Activated CD8-positive, alpha-beta memory T cell treated with anti-CD3 and anti-CD28 coated beads for 4 hours (primary cell): ENCODE results near the gene TRAPPC14.

ENCODE experiments used
- DNase-seq, 2 donors: peaks; one replicate each; pipeline ENCODE4 v3.0.0-alpha.2; 2020; ENCODE audit warnings: low read depth in 2 of 2

The TRAPPC14 gene

DNA sequence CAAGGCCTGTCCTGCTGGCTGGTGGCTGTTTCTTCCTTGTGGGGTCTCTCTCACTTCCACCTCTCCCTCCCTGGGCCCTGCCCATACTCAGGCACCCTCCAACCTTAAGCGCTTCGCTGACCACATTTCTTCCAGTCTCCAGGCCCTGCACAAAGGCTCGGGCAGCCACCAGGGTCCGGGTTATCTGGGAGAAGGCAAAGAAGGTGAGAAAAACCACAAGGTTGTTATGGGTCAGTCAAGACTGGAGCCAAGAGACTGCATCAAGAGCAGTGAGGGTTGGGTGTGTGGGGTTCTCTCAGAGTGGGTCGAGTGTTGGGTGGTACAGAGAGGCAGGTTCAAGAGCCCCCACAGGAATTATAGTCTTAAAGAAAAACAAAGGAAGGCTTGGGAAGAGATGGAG lies 16.1 kb upstream of the TRAPPC14 start:
- no peak for DNase-seq

DNA sequence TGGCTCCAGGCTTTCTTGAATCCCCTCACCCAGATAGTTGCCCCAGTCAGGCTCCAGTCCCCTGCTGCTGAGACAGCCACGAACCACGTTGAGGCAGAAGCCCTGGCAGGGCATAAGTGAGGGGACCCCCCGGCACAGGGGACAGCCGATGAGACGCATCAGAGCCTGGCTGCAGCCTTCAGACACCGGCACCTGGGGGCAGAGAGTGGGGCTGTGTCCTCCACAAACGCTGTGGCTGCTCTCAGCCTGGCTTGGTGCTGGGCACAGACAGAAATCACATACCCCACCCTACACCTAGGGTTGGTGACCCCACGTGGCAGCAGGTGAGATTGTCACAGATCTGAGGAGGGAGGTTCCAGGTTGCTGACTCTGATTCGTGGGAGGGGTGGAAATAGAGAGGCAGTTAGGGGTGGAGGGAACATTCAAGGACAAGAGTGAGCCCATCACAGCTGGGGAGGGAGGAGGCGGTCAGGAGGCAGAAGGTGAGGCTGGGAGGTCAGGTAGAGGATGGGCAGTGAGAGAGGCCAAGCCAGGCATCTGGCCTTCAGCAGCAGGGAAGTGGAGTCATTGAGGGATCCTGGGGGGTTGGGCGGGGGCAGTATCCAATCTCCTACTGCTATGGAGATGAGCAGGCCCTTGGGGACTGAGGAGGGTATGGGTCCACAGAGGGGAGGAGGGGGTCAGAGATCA lies 15.4 kb upstream of the TRAPPC14 start:
- no peak for DNase-seq

DNA sequence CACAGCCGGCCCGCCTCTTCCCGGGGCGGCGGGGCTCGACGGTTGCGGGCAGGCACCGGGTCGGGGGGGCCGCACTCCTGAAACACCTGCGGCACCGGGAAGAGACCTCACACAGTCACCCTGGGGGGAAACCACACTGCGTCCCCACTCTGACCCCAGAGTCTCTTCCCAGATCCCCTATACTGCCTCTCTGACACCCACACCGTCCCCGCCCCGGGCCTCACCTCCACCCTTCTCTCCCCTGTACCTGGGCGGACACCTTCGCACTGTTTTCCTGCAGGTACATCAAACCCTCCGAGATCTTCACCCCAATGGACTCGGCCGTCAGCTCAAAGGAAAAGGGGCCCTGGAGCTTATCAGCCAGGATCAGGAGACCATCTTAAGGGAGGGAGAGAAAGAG lies 13.3 kb upstream of the TRAPPC14 start:
- DNase-seq = no peak

DNA sequence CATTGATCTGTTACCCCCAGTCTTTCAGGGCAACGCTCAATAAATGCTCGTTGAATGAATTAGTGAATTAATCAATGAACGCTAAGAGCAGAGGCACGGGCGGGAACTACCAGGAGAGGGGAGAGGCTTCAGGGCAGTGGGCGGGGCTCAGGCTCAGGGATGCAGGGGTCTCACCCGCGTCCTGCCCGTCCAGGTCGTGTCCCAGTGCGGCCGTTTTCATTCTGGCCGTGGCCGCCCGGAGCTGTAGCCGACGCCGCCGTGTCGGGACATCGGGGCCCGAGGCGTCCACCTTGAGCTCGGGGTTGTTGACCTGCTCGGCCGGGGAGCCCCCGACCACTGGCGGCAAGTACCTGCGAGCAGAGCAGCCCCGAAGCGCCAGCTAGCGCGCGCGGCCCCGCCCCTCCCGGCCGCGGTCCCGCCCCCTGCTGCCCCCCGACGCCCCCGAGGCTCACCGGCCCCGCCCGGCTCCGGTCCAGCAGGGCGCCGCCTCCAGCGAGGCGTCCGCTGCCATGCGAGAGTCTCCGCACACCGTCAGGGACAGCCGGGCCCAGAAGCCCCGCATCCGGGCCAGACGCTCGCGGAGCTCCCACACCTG lies 12.7 kb upstream of the TRAPPC14 start:
- DNase-seq = no peak

DNA sequence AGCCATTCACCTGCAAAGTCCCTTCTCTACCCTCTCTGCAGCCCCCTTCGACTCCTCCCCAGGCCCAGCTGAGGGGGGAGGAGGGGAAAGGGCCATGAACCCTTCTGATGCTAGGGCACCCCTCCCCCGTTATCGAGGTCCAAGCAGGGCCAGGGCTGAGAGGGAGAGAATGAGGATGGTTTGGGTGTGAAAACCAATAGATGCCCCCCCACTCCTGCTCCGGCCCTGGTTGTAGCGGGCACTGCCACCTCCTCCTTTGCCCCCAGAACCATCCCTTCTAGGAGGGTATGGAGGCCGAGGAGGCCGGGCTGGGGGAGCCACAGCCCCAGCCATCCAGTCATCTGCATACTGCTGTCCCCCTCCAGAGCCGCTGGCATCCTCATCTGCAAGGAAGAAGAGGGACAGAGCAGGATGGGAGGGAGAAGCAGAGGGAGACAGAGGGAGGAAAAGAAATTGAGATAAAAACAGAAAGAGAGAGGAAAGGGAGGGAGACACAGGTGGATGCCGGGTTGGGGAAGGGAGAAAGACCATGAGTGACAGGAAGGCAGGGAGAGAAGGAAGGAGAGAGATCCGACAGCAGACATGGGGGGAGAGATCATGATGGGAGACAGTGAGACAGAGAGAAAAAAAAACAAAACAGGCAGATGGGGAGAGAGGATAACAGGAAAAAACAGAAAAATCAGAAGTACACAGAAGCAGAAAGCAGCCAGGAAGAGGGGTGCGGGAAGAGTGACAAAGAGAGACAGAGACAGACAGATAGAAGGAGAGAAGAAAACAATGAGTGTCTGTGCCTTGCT lies 11.8 kb upstream of the TRAPPC14 start:
- no peak for DNase-seq

DNA sequence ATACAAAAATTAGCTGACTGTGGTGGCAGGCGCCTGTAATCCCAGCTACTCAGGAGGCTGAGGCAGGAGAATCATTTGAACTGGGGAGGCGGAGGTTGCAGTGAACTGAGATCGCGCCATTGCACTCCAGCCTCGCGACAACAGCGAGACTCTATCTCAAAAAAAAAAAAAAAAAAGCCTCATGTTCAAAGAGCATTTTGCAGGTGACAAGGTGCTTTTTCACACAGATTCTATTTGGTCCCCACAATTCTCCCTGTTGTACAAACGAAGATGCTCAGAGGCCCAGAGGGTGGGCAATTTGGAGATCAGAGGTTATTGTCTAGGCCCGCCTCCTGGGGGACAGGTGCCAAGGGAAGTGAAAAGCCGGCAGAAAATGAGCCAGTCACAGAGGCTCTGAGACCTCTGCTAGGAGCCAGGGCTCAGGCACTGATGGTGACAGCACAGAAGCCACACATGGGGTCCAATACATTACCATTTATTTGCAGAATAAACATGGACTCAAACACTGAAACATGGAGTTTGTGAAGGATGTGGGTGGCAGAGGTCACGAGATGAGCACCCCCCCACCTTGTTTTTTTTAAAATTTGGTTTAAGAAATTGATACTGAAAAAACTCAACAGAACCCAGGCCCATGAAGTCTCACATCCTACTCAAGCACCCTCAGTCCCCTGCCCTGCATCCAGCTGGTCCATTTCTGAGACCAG lies 10.8 kb upstream of the TRAPPC14 start:
- DNase-seq = no peak

DNA sequence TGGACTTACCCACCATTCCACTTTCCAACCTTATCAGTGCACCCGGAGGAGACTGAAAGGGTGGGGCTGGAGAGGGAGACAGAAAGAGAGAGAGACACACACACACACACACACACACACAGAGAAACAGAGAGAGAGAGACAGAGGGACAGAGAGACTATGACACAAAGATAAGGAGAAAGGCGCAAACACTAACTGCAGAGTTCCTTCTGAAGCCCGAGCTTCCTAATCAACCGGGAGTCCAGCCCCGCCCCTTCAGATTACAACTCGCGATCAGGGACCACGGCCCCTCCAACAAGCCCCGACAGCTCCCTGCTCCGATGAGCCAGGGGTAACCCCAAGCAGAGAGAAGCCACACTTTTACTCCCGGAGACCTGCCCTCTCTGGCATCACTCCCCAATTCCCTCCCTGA lies 9.4 kb upstream of the TRAPPC14 start:
- DNase-seq = no peak

DNA sequence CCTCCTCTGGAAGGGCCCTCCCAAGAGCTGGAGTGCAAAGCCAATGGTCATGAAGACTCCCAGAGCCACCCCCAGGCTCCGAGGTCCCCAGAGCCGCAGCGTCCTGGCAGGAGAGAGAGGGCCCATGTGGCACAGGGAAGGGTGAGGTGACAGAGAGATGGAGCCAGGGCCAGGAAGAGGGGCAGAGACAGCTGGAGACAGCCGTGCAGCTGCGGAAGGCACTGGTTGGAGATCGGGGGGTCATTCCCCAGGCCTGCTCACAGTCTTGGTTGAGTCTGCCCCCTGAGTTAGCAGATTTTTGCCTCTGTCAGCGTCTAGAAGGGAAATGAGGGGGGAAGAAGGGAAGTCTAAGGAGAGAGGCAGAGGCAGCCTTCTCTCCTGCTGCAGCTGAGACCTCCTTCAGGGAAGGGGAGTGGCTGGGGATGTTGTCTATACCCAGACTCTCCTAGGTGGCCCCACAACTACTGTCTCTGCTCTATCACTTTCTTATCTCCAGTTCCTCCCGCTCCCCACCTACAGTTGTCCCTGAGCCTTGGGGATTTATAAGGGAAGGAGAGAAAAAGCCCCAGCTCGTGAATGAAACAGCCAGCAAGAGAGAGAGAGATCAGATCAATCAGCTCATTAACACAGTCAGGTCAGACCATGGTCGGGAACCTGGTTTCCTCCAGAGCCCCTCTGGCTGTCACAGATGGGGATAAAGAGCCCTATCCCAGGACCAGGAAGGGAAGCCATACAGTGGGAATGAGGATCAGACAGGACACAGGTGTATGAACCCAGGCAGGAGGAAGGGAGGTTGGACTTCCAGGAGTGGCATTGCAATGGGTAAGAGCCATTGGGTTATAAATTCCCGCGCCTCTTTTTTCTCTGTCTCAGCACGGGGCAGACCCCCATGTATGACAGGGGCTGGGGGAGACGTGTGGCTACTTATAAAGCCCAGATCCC lies 8.7 kb upstream of the TRAPPC14 start:
- DNase-seq = no peak

DNA sequence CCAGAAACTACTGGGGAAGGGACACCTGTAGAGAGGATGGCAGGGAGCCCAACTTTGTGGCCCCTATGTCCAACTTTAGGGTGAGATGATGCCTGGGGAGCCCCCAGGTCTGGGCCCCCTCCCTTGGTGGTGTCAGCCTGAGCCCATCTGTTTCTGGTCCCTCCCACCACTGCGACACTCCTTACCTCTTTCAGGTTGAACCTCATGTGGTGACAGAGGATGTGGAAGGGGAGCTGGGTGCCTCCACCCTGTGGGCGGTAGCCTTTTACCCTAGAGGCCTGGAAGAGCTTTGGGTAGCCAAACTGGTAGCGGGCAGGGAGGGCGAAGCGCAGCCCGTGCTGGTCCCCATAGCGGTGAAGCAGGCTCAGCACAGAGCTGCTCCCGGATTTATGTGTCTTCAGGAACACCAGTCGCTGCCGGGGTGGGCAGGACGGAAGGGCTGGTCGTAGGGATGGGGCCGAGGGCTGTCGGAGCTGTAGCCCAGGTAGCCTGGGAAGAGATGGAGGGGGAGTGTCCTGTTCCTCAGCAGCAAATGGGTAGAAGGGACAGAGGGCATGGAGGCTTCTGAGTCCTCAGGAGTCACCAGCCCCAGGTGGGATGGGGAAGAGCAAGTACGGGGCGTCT lies 7.9 kb upstream of the TRAPPC14 start:
- DNase-seq = no peak

DNA sequence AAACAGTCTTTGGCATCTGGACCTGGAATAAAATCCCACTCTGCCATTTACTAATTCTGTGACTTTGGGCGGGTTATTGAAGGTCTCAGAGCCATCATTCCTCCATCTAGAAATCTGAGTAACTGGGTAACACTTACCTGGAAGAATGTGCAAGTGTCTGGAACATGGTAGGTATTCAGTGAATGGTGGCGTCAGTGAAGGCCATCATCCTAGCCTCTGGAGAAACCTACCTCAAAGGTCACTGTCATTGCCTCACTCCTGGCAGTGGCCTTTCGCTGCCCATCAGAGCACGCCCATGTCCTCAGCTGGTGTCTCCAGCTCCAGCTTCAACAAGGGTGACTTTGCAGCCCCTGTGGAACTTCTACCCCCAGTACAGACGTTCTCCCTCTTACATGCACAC lies 5.3 kb upstream of the TRAPPC14 start:
- no peak for DNase-seq

DNA sequence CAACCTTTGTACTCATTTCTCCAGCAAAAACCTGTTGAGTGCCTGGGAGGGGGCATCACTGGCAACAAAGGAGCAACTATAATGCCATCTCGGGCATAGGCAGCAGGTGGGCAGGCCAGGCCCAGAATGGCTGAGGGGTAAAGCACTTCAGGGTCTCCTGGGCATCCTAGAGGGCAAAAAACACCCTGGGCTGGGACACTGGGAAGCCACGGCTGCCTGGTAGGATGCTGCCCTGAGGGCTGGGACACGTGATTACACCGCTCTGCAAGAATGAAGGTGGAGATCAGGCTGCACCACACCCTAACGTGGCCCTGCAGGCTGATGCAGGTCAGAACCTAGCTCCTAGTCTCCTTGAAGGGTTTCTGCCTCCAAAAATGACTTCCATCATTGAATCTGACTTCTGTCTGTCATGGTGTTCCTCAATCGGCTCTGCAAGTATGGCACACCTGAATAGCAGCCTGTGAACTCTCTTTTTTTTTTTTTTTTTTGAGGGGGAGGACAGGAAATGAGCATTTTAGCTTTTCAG lies 4.5 kb upstream of the TRAPPC14 start:
- DNase-seq = no peak

DNA sequence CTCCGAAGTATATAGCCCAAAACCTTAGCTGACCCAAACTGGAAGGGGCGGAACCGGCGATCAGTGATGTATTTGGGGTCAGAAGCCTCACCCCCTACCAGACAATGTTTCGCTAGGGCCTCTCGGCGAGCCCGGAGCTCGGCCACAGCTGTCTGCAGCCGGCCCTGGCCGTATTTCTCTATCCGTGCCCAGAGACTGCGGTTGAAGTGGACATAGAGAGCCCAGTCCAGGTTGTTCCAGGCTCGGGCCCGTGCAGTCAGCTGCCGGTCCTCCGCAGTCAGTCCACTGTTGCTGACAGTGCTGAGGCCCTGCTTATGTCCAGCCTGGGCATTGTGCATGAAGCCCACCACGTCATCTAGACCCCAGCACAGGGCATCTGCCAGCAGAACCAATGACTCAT lies 1.5 kb upstream of the TRAPPC14 start:
- DNase-seq = no peak

DNA sequence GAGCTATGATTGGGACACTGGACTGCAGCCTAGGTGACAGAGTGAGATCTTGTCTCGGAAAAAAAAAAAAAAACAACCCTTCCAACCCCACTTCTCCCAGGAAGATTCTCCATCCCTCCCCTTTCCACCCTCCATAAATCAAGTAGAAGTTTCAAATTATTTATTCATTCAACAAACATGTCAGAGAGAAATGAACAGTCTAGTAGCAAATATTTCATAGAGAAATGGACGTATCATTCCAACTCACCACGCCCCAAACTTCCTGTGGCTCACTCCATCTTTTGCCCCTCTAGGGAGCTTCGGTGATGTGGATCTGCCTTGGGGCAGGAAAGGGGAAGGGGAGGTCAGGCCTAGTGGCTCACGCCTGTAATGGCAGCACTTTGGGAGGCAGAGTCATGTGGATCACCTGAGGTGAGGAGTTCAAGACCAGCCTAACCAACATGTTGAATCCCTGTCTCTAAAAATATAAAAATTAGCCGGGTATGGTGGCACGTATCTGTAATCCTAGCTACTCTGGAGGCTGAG lies 638 bp upstream of the TRAPPC14 start:
- DNase-seq = no peak

DNA sequence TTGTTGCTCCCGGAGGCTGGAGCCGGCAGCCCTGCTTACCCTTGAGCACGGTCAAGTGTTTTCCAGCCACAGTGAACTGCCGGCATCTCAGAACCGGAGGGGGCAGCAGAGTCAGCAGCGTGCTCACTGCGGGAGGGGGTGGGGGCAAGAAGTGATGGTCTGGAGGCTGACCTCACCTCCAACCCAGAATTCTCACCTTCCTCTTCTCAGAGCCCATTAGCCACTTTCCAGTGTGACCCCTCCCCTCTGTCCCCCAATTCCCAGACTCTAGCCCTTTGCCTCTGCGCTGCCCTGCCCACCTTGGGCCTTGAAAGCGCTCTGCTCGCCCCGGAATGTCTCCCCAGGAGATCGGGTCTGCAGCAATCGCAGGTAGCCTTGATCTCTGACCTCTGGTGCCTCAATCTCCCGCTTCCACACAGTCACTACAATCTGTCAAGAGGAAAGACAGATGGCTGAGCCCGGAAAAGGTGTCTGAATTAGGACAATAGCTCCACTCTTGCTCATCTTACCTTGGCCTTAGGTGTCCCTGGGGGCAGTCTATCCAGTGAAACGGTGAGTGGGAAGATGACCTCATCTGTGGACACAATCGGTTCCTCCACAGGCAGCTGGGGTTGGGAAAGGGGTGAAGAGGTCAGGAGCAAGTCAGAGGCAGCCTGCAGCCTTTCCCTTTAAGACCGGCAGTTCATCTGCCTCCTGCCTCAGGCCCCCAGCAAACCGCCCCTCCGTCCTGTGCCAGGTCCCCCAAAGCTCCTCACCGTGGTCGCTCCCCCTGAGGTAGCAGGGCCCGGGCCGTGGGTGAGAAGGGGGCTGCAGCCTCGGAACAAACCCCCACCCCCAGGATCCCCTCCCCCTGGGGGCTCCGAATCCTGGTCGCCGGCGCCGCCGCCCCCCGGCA lies 942 bp downstream of the TRAPPC14 start:
- DNase-seq = no peak

DNA sequence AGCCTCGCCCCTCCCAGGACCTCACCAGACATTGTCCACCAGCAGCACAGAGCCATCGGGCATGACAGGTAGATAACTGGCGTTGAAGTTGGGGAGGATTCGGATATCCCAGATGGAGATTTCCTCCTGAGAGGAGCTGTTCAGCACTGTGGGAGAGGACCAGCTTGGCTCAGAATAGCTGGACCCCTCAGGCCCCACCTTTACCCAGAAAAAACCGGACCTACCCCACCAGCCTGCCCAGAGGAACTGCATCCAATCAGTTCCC lies 1.5 kb downstream of the TRAPPC14 start:
- no peak for DNase-seq

DNA sequence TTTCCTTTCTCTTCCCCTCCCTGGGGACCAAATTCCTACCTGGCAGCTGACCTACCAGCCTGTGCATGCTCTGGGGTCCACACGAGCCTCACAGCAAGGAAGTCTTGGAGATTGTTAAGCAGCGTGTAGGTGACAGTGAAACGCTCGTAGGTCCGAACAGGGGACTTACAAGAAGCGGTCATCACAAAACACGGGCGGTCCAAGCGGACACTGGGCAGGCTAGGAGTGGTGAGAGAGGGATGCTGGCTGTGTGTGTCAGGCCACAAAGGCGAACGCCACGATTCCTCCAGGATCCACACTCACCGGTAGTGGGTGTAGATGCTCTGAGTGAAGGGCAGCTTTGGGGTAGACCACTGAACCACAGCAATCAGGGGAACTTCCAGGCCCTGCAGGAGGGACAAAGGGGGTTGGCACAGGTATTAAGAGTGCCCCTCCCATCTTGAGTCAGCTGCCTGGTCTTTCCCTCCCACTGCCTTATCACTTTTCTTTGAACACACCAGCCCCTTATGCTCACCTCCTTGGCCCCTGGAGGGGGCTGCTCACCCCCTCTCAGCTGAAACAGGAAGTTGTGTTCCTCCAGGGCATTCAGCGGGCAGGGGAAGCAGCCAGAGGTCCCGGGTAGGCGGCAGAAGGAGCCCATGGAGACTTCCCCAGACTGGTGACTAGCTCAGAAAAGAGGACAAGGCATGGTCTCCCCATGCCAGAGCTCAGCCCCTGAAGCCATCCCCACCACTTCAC lies 2.0 kb downstream of the TRAPPC14 start:
- no peak for DNase-seq

DNA sequence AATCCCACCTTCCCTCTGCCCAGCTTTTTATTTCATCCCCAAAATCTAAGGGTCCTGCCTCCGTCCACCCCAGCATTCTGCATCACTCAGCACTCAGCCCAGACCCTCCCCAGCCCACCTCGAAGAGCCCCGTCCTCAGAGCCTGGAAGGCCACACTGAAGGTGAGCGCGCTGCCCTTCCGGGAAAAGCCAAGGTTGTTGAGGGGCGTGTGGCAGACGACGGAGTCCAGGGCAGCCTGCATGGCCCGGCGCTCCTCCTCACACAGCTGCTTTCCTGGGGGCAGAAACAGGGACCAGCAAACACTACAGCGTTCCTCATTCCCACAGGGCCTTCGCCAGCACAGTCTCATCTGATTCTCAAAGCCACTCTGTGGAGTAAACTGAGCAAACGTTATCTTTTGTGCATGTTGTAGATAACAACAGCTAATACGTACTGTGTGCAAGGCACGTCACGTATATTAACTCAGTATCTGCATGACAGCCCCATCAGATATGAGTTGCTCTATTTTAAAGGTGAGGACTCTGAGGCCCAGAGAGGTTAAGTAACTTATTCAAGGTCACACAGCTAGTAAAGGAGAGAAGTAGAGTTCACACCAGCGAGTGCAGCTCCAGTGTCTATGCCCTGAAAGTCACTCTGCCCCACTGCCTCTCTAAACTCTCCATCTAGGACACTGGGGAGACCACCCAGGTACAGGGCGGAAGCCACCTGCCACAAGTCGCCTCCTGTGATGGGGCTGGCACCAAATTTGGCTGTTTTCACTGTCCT lies 2.8 kb downstream of the TRAPPC14 start:
- no peak for DNase-seq
